HEK293 (cell line): ENCODE results near the gene KRTAP5-2.

Source experiments
- BCL11A ChIP-seq: fragments of 450-650 bp; formaldehyde crosslinking; IDR thresholded peaks from 2 replicates; pipeline ENCODE4 v1.5.1; 2016; ENCODE audit warnings: low read depth, missing biosample characterization, missing genetic modification characterization
- CTCF ChIP-seq: fragments of 450-650 bp; formaldehyde crosslinking; IDR thresholded peaks from 2 replicates; pipeline ENCODE4 v1.5.1; 2016; ENCODE audit warnings: missing biosample characterization, missing genetic modification characterization
- HOXD13 ChIP-seq: sonication (generic); formaldehyde crosslinking; IDR thresholded peaks from 2 replicates; pipeline ENCODE4 v1.8.0; 2022; ENCODE audit warnings: missing genetic modification reagents, borderline replicate concordance
- PATZ1 ChIP-seq: fragments of 450-650 bp; formaldehyde crosslinking; IDR thresholded peaks from 2 replicates; pipeline ENCODE4 v1.5.1; 2016; ENCODE audit warnings: missing biosample characterization, missing genetic modification characterization
- ZEB2 ChIP-seq: fragments of 450-650 bp; formaldehyde crosslinking; IDR thresholded peaks from 2 replicates; pipeline ENCODE4 v1.5.1; 2016; ENCODE audit warnings: missing biosample characterization, missing genetic modification characterization
- ZFP69B ChIP-seq: fragments of 450-650 bp; formaldehyde crosslinking; IDR thresholded peaks from 2 replicates; pipeline ENCODE4 v1.5.1; 2016; ENCODE audit warnings: missing biosample characterization, missing genetic modification characterization
- ZNF157 ChIP-seq: fragments of 450-650 bp; formaldehyde crosslinking; IDR thresholded peaks from 2 replicates; pipeline ENCODE4 v1.5.1; 2016; ENCODE audit warnings: missing biosample characterization, missing genetic modification characterization
- ZNF211 ChIP-seq: fragments of 450-650 bp; formaldehyde crosslinking; IDR thresholded peaks from 2 replicates; pipeline ENCODE4 v1.5.1; 2016; ENCODE audit warnings: low read depth, missing biosample characterization, missing genetic modification characterization
- ZNF292 ChIP-seq: fragments of 450-650 bp; formaldehyde crosslinking; IDR thresholded peaks from 2 replicates; pipeline ENCODE4 v1.5.1; 2016; ENCODE audit warnings: low read depth, missing biosample characterization, missing genetic modification characterization, borderline replicate concordance
- ZNF335 ChIP-seq: fragments of 450-650 bp; formaldehyde crosslinking; conservative IDR thresholded peaks from 2 replicates; pipeline ENCODE4 v1.5.1; 2016; ENCODE audit warnings: missing biosample characterization, missing genetic modification characterization

GRCh38 chr11:1631066-1631568 lies 33.0 kb upstream of the KRTAP5-2 start:
- TF ChIP-seq BCL11A (tag by site-specific recombination) = no peak
- no peak for TF ChIP-seq ZNF292 (tag by site-specific recombination)
- no peak for TF ChIP-seq PATZ1 (tag by site-specific recombination)
- TF ChIP-seq ZEB2 (tag by site-specific recombination) = no peak
- TF ChIP-seq HOXD13 = no peak
- TF ChIP-seq CTCF (tag by site-specific recombination) = no peak
- no peak for TF ChIP-seq ZNF211 (tag by site-specific recombination)
- TF ChIP-seq ZFP69B (tag by site-specific recombination) = no peak
- TF ChIP-seq ZNF157 (tag by site-specific recombination) = no peak
- no peak for TF ChIP-seq ZNF335 (tag by site-specific recombination)
